Measurements from ENCODE around the gene ZNF337.
"Not testable (repeated sequence)": the region's sequence is repeated elsewhere in the genome, so short reads cannot be mapped to it uniquely, and the experiment has no call there.

Gene ZNF337

GRCh38 chr20:25695532-25696370, 902 bp downstream of the ZNF337 start:
- no peak for DNase-seq (ENCODE audit: low read depth in 2 of 2)

- DNase-seq (ENCODE audit: low read depth in 2 of 2): no peak
Measured at GRCh38 chr20:25692499-25692898, 4.2 kb downstream of the ZNF337 start.

GRCh38 chr20:25690427-25690826, 6.2 kb downstream of the ZNF337 start:
- DNase-seq (ENCODE audit: low read depth in 2 of 2): no peak

GRCh38 chr20:25686081-25687067, 10.3 kb downstream of the ZNF337 start:
- DNase-seq (ENCODE audit: low read depth in 2 of 2): no peak

- no peak for DNase-seq (ENCODE audit: low read depth in 2 of 2)
Measured at GRCh38 chr20:25685276-25686080, 11.2 kb downstream of the ZNF337 start.

GRCh38 chr20:25683826-25684225, 12.8 kb downstream of the ZNF337 start:
- not testable (repeated sequence) for DNase-seq (ENCODE audit: low read depth in 2 of 2)

- no peak for DNase-seq (ENCODE audit: low read depth in 2 of 2)
Measured at GRCh38 chr20:25683050-25683449, 13.6 kb downstream of the ZNF337 start.

GRCh38 chr20:25676164-25676809, 20.4 kb downstream of the ZNF337 start:
- no peak for DNase-seq (ENCODE audit: low read depth in 2 of 2)

GRCh38 chr20:25675161-25675560, 21.5 kb downstream of the ZNF337 start:
- no peak for DNase-seq (ENCODE audit: low read depth in 2 of 2)

- no peak for DNase-seq (ENCODE audit: low read depth in 2 of 2)
Measured at GRCh38 chr20:25672659-25673235, 23.9 kb downstream of the ZNF337 start.

- no peak for DNase-seq (ENCODE audit: low read depth in 2 of 2)
Measured at GRCh38 chr20:25669826-25670422, 26.7 kb downstream of the ZNF337 start.

- DNase-seq (ENCODE audit: low read depth in 2 of 2): no peak
Measured at GRCh38 chr20:25668446-25668845, 28.2 kb downstream of the ZNF337 start.

GRCh38 chr20:25659999-25660398, 36.7 kb downstream of the ZNF337 start:
- no peak for DNase-seq (ENCODE audit: low read depth in 2 of 2)

- DNase-seq (ENCODE audit: low read depth in 2 of 2): no peak
Measured at GRCh38 chr20:25654487-25654886, 42.2 kb downstream of the ZNF337 start.

- not testable (repeated sequence) for DNase-seq (ENCODE audit: low read depth in 2 of 2)
Measured at GRCh38 chr20:25652866-25653265, 43.8 kb downstream of the ZNF337 start.

GRCh38 chr20:25644814-25645213, 51.8 kb downstream of the ZNF337 start:
- no peak for DNase-seq (ENCODE audit: low read depth in 2 of 2)

- no peak for DNase-seq (ENCODE audit: low read depth in 2 of 2)
Measured at GRCh38 chr20:25643716-25644115, 52.9 kb downstream of the ZNF337 start.

GRCh38 chr20:25637247-25637646, 59.4 kb downstream of the ZNF337 start:
- DNase-seq (ENCODE audit: low read depth in 2 of 2): no peak

GRCh38 chr20:25632940-25633790, 63.5 kb downstream of the ZNF337 start:
- no peak for DNase-seq (ENCODE audit: low read depth in 2 of 2)

Data from activated CD8-positive, alpha-beta memory T cell treated with anti-CD3 and anti-CD28 coated beads for 4 hours (primary cell).